Smooth muscle cell (in vitro differentiated cells): ENCODE measurements around the gene RANBP3L. TPM values are rescaled to one million over a fixed set of nuclear protein-coding genes. Genes with fewer than 3 reads are reported as not detected.
A peak's percentile ranks its signal among the peaks of the same experiment; 100 is the strongest.
"Not testable (repeated sequence)": the region's sequence is repeated elsewhere in the genome, so short reads cannot be mapped to it uniquely, and the experiment has no call there.

Source experiments
- DNase-seq: peaks from one replicate; lab custom pipeline; 2025; ENCODE audit not compliant: unreplicated experiment; lab: John Stamatoyannopoulos, UW
- H2AFZ ChIP-seq: fragments of 200-600 bp; sonication (generic); 2 replicates; pipeline ENCODE4 v1.6.0; 2016; ENCODE audit warnings: antibody characterized with exemption, low read depth, mild to moderate bottlenecking
- H3F3A ChIP-seq: fragments of 200-600 bp; sonication (generic); 2 replicates; pipeline ENCODE4 v1.6.0; 2017; ENCODE audit warnings: antibody characterized with exemption, low read depth
- H3K27ac ChIP-seq: fragments of 200-600 bp; sonication (generic); 2 replicates; pipeline ENCODE4 v1.5.1; 2016; ENCODE audit warnings: low read depth, mild to moderate bottlenecking
- H3K27me3 ChIP-seq: fragments of 200-600 bp; sonication (generic); 2 replicates; pipeline ENCODE4 v1.6.1; 2016; ENCODE audit warnings: low read depth, mild to moderate bottlenecking
- H3K36me3 ChIP-seq: fragments of 200-600 bp; sonication (generic); 2 replicates; pipeline ENCODE4 v1.5.1; 2016; ENCODE audit warnings: low read depth
- H3K4me1 ChIP-seq: fragments of 200-600 bp; sonication (generic); 2 replicates; pipeline ENCODE4 v1.5.1; 2016; ENCODE audit warnings: low read depth
- H3K4me2 ChIP-seq: fragments of 200-600 bp; sonication (generic); 2 replicates; pipeline ENCODE4 v1.6.0; 2016; ENCODE audit warnings: mild to moderate bottlenecking
- H3K4me3 ChIP-seq: fragments of 200-600 bp; sonication (generic); 2 replicates; pipeline ENCODE4 v1.5.1; 2016; ENCODE audit warnings: mild to moderate bottlenecking
- H3K79me2 ChIP-seq: fragments of 200-600 bp; sonication (generic); 2 replicates; pipeline ENCODE4 v1.6.0; 2016; ENCODE audit warnings: low read depth, mild to moderate bottlenecking
- H3K9ac ChIP-seq: fragments of 200-600 bp; sonication (generic); 2 replicates; pipeline ENCODE4 v1.6.0; 2016; ENCODE audit warnings: low read depth
- H3K9me3 ChIP-seq: fragments of 200-600 bp; sonication (generic); replicated peaks from 2 replicates; pipeline ENCODE4 v1.5.1; 2016; ENCODE audit warnings: low read depth
- H4K20me1 ChIP-seq: fragments of 200-600 bp; sonication (generic); 2 replicates; pipeline ENCODE4 v1.6.0; 2016; ENCODE audit warnings: low read depth
- WGBS: methylation state at CpG from one replicate; pipeline ENCODE4 v1.1.7; 2016; ENCODE audit warnings: low lambda C conversion rate; 5-methylcytosine and 5-hydroxymethylcytosine counted together
- polyA plus RNA-seq: library from polyadenylated mRNA; unstranded; fragments of >200 nt; fragmentation: Nextera tagmentation; extraction: Ambion mirVana; gene quantifications from 2 replicates; pipeline ENCODE4 v1.2.1, GENCODE V29; 2016
- total RNA-seq: library from RNA; depleted of rRNA; stranded (reverse); fragments of >200 nt; gene quantifications from 2 replicates; pipeline ENCODE4 v1.2.3, GENCODE V29; 2014
- TF ChIP-seq, protein P1 (sequence below): fragments of 200-600 bp; sonication (generic); IDR thresholded peaks from 2 replicates; pipeline ENCODE4 v1.5.1; 2017; ENCODE audit warnings: borderline replicate concordance, mild to moderate bottlenecking, antibody characterized with exemption; ENCODE audit not compliant: insufficient read depth, poor library complexity, severe bottlenecking

Gene RANBP3L
- total and polyA plus RNA-seq, 2 experiments from 2014 or later, result 0.38 to 0.40 TPM

DNA sequence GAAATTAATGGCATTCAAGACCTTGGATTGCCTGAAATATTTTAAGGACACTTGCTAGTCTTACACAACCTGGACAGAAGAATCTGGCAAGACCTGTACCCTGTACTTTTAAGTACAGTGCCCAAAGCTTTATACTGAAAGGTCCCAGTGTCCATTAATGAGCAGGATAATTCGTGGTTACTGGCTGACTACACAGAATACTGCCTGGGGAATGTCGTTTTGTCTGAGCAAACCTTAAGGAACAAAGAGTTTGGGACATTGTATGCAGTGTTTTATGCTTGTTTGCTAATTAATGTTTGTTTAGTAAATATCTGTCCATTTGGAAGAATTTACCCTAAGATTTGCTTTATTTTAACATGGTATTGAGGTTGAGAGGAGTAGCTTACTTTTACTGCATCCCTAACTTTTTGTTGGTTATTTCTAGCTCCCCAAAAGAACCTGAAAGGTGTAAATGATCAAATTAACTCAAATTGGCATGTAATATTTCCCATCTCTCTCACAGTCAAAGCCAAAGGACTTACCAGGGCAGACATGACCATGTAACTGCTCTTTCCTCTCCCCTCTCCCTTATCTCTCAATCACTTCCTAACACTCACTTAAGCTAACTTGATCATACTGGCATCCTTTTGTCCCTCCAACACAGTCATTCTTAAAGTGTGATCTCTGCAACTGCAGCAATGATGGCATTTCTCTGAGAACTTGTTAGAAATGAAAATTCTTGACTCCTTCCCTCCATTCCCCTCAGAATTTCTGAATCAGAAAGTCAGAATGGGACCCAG, 15.7 kb downstream of the RANBP3L start:
- WGBS, result 60% methylated on average over 2 of the region's 2 CpGs
- H4K20me1 ChIP-seq, result no peaks in the 10 kb centered on the region
- H3K4me3 ChIP-seq, result no peak overlapping the region
- no peak overlapping the region for H3K27ac ChIP-seq
- no peak overlapping the region for H2AFZ ChIP-seq
- H3F3A ChIP-seq, result no peaks in the 10 kb centered on the region
- no peaks in the 10 kb centered on the region for H3K79me2 ChIP-seq
- H3K4me1 ChIP-seq, result no peaks in the 10 kb centered on the region
- no peak overlapping the region for H3K9ac ChIP-seq
- no peak for DNase-seq
- no peaks in the 10 kb centered on the region for H3K9me3 ChIP-seq
- TF ChIP-seq, protein P1, sequence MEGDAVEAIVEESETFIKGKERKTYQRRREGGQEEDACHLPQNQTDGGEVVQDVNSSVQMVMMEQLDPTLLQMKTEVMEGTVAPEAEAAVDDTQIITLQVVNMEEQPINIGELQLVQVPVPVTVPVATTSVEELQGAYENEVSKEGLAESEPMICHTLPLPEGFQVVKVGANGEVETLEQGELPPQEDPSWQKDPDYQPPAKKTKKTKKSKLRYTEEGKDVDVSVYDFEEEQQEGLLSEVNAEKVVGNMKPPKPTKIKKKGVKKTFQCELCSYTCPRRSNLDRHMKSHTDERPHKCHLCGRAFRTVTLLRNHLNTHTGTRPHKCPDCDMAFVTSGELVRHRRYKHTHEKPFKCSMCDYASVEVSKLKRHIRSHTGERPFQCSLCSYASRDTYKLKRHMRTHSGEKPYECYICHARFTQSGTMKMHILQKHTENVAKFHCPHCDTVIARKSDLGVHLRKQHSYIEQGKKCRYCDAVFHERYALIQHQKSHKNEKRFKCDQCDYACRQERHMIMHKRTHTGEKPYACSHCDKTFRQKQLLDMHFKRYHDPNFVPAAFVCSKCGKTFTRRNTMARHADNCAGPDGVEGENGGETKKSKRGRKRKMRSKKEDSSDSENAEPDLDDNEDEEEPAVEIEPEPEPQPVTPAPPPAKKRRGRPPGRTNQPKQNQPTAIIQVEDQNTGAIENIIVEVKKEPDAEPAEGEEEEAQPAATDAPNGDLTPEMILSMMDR, result no peak
- no peaks in the 10 kb centered on the region for H3K27me3 ChIP-seq
- no peak overlapping the region for H3K4me2 ChIP-seq
- no peaks in the 10 kb centered on the region for H3K36me3 ChIP-seq

- WGBS, result 97% methylated on average over 3 of the region's 3 CpGs
- H3K9ac ChIP-seq, H3K36me3 ChIP-seq, H3K27ac ChIP-seq, H3K4me3 ChIP-seq, H3K4me1 ChIP-seq, DNase-seq, H3K27me3 ChIP-seq, H2AFZ ChIP-seq, H4K20me1 ChIP-seq, H3K9me3 ChIP-seq, H3K4me2 ChIP-seq, H3K79me2 ChIP-seq, H3F3A ChIP-seq: not testable (repeated sequence)
Observed at GRCh38 chr5:36283775-36284174, 17.9 kb downstream of the RANBP3L start.

- no peak overlapping the region for H3K27ac ChIP-seq
- WGBS, result 97% methylated on average over 2 of the region's 2 CpGs
Observed at GRCh38 chr5:36281626-36282025, 20.1 kb downstream of the RANBP3L start.

GRCh38 chr5:36279054-36279698, 22.5 kb downstream of the RANBP3L start:
- DNase-seq, result no peak
- 37% methylated on average over 3 of the region's 3 CpGs for WGBS
- no peaks in the 10 kb centered on the region for H3K27me3 ChIP-seq
- peak overlapping the region; percentile 38 for H3K4me2 ChIP-seq
- no peak overlapping the region for H3K27ac ChIP-seq
- no peaks in the 10 kb centered on the region for H3K9me3 ChIP-seq
- H3K4me1 ChIP-seq, result no peaks in the 10 kb centered on the region
- H3K9ac ChIP-seq, result no peak overlapping the region
- TF ChIP-seq, protein P1, result no peak
- H2AFZ ChIP-seq, result no peak overlapping the region
- no peak overlapping the region for H3K4me3 ChIP-seq
- H3F3A ChIP-seq, result peaks cover 9% of the 10 kb centered on the region
- no peaks in the 10 kb centered on the region for H3K79me2 ChIP-seq
- no peaks in the 10 kb centered on the region for H4K20me1 ChIP-seq
- no peaks in the 10 kb centered on the region for H3K36me3 ChIP-seq

More at GRCh38 chr5:36281626-36282025, 20.1 kb downstream of the RANBP3L start:
- DNase-seq, result no peak
- TF ChIP-seq, protein P1, result no peak
- Histone ChIP-seq H2AFZ (no peak overlapping the region), H3K9me3 (no peaks in the 10 kb centered on the region), H3K79me2 (no peaks in the 10 kb centered on the region), H3K4me3 (no peak overlapping the region), H3K36me3 (no peaks in the 10 kb centered on the region), H3K4me1 (no peaks in the 10 kb centered on the region), H3K4me2 (no peak overlapping the region), H3K9ac (no peak overlapping the region), H4K20me1 (no peaks in the 10 kb centered on the region), H3F3A (peaks cover 9% of the 10 kb centered on the region), H3K27me3 (no peaks in the 10 kb centered on the region)
